ENCODE results near the gene NCKIPSD.
"Not testable (repeated sequence)": the region's sequence is repeated elsewhere in the genome, so short reads cannot be mapped to it uniquely, and the experiment has no call there.

Gene NCKIPSD

DNA sequence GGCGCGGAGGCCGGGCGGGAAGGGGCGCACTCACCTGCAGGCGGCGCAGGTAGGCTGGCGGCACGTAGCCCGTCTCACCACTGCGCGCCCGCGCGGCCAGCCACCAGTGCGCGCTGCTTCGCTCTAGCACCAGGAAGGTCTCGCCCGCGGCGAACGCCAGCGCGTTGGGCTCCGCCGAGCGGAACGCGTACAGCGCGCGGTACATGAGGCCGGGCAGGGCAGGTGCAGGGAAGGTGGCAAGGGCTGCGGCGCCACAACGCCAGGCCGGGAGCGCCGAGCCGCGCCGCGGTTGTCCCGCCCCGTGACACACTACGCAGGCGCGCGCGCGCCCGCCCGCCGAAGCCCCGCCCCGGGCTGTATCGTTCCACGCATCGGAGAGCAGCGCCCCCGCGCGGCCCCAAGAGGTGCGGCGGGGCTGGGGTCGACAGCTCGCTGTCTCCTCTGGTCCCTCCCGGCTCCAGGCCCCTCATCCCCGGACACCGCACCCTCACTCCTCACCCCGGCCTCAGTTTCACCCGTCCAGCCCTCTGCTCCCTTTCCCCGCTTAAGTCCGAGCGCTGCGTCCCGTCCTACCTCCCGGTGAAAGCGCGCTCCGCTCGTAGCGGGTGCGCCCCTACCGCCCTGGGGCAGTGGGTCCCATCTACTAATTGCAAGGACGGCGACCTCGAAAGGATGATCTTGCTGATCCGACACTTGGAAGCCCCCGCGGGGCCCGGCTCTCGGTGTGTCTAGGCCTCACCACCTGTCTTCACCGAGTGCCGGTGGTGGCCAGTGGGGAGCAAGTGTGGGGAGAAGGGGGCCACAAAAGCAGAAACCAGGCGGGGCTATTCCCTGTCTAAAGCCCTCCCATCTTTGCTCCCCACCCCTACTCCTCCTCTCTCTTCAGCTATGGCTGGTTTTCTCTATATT, at the start of gene NCKIPSD:
TSS of gene NCKIPSD (minus strand) at position 313 of the 909 bp plus-strand sequence. CDS start at position 205, 108 bp downstream.
- DNase-seq, result peak; percentile 90

DNA sequence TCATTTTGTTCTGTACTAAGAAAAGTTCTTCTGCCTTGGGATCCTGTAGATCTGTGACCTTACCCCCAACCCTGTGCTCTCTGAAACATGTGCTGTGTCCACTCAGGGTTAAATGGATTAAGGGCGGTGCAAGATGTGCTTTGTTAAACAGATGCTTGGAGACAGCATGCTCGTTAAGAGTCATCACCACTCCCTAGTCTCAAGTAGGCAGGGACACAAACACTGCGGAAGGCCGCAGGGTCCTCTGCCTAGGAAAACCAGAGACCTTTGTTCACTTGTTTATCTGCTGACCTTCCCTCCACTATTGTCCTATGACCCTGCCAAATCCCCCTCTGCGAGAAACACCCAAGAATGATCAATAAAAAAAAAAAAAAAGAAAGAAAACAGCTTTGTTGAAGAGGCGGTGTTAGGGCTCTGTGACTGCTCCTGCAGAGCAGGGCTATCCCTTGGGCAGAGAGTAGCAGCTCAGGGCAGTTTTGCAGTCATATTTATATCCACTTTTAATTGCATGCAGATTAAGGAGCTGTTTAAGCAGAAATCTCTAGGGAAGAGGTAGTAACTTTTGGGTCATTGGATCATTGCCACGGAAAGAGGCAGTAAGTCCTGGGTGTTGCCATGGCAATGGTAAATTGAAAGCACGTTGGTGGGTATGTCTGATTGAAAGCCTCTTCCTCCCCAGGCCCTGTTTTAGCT, 49.5 kb upstream of the NCKIPSD start:
- not testable (repeated sequence) for DNase-seq

DNA sequence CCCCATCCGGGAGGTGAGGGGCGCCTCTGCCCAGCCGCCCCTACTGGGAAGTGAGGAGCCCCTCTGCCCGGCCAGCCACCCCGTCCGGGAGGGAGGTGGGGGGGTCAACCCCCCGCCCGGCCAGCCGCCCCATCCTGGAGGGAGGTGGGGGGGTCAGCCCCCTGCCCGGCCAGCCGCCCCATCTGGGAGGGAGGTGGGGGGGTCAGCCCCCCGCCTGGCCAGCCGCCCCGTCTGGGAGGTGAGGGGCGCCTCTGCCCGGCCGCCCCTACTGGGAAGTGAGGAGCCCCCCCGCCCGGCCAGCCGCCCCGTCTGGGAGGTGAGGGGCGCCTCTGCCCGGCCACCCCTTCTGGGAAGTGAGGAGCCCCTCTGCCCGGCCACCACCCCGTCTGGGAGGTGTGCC, 48.8 kb upstream of the NCKIPSD start:
- not testable (repeated sequence) for DNase-seq

DNA sequence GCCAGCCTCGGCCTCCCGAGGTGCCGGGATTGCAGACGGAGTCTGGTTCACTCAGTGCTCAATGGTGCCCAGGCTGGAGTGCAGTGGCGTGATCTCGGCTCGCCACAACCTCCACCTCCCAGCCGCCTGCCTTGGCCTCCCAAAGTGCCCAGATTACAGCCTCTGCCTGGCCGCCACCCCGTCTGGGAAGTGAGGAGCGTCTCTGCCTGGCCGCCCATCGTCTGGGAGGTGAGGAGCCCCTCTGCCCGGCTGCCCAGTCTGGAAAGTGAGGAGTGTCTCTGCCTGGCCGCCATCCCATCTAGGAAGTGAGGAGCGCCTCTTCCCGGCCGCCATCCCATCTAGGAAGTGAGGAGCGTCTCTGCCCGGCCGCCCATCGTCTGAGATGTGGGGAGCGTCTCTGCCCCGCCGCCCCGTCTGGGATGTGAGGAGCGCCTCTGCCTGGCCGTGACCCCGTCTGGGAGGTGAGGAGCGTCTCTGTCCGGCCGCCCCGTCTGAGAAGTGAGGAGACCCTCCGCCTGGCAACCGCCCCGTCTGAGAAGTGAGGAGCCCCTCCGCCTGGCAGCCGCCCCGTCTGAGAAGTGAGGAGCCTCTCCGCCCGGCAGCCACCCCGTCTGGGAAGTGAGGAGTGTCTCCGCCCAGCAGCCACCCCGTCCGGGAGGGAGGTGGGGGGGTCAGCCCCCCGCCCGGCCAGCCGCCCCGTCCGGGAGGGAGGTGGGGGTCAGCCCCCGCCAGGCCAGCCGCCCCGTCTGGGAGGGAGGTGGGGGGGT, 48.2 kb upstream of the NCKIPSD start:
- not testable (repeated sequence) for DNase-seq

DNA sequence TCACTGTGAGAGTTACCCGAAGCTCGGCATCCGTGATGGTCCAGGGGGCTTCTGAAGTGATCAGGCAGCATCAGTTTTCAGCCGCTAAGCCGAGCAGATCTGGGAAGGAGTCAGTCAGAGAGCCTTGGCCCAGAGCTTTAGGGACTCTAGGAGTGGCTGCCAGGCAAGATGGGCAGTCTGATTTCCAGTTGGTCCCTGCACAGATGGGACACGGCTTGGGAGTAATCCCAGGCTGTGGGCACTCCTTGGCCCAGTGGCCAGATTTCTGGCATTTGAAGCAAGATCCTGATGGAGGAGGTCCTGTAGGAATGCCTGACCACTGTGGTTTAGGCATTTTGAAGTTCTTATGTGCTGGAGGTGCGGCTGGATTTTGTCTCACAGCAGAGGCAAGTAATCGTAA, 41.8 kb upstream of the NCKIPSD start:
- no peak for DNase-seq

DNA sequence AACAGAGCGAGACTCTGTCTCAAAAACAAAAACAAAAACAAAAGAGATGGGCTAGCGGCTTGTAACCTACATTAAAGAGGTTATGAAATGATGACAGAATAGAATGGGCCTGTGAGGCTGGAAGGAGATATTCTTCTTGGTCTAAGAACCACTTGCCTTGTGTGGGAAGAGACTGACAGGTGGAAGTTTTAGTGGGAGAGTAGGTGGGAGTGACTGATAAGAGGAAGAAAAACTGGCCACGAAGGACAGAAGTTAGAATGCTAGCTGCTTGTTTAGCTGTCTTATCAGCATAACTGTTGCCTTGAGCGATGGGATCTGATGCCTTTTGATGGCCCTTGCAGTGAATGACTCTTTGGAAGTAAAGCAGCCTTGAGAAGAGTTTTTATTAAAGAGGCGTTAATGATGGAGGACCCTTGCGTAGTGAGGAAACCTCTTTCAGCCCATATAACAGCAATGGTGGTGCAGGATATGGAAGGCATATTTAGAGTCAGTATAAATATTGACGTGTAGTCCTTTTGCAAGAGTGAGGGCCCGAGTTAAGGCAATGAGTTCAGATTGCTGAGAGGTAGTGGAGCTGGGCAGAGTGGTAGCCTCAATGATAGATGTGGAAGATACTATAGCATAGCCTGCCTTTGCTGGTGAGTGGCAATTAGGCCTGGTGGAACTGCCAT, 39.6 kb upstream of the NCKIPSD start:
- not testable (repeated sequence) for DNase-seq

DNA sequence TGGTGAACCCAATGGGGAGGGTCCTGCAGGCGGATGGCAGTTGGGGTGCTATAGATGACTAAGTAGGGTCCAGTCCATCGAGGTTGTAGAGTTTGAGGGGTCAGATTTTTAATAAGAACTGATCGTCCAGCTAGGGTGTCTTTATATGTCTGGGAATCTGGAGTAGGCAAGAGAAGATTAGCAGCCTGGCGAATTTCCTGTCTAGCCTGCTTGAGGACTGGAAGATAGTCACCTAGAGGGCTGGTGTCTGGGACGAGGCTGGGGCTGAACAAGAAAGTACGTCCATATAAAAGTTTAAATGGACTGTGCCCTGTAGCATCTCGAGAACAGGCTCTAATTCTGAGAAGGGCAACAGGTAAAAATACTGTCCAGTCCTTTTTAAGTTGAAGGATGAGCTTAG, 38.0 kb upstream of the NCKIPSD start:
- DNase-seq, result no peak

DNA sequence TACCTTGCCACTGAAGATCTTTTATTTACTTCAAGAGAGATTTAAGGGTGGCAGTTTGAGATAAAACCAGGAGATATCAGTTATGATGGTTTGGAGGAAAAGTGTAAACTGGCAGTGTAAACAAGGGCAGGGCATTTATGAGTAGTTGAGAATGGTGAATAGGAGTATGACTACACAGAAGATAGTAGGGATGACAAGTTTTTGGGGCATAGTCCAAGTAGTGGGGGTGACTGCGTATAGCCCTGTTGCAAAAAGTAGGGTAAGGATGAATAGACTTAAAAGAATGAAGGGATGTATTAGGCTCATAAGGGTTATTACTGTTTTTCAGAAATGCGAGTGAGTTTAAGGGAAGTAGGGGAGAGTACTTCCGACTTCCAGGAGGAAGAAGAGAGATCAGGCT, 37.6 kb upstream of the NCKIPSD start:
- not testable (repeated sequence) for DNase-seq

DNA sequence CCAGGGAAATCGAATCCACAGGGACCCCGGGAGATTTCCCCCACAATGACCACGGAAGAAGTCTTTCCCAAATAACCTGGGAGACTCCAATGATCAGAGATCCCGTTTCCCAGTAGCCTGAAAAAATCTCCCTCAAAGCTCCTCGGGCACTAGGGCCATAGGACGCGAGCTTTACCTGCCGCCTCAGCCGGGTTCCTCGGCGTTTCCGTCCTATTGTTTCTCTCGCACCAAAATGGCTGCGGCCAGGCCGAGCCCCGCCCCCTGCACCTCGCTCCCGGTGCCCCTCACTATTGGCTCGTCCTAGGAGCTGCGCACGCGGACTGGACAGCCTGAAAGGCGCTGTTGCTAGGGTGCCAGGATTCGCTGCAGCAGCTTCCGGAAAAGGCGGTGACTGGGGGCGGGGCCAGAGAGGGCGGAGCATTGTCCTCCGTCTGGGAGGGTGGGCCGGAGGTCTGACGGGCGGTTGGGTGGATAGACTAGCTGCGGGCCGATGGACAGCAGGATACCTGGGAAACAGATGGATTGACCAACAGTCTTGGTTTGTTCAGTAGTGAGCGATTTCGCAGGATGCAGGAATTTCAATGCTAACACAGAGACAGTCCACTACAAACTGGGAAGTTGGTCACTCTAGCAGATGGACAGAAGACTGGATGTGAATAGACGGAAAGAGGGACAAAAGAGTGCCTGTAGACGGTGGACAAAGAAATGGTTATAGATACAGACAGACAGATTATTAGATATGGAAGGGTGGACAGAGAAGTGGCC, 31.4 kb upstream of the NCKIPSD start, which contains the start of gene IP6K2:
TSS of gene IP6K2 (minus strand) at position 240 of the 765 bp plus-strand sequence. CDS start 21,930 bp downstream, outside the sequence.
- peak; percentile 99 for DNase-seq

DNA sequence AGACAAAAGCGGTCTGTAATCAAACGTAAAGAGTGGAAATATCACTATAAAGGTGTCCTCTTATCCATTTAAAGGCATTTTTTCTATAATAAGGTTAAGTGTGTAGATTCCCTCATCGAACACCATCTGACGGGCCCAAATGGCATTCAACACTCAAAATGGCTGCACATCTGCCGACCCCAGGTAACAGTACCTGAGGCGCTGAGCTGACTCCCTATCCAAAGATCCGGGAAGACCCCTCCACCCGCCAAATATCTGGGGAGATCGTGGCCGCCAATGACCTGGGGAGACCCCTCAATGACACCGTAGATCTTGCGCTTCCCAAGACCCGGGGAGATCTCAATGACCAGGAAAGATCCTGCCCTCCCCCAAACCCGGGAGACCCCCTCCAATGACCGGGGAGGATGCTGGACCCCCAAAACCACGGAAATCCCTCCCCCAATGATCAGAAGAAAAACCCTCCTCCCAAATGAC, 30.8 kb upstream of the NCKIPSD start:
- DNase-seq, result peak; percentile 51

DNA sequence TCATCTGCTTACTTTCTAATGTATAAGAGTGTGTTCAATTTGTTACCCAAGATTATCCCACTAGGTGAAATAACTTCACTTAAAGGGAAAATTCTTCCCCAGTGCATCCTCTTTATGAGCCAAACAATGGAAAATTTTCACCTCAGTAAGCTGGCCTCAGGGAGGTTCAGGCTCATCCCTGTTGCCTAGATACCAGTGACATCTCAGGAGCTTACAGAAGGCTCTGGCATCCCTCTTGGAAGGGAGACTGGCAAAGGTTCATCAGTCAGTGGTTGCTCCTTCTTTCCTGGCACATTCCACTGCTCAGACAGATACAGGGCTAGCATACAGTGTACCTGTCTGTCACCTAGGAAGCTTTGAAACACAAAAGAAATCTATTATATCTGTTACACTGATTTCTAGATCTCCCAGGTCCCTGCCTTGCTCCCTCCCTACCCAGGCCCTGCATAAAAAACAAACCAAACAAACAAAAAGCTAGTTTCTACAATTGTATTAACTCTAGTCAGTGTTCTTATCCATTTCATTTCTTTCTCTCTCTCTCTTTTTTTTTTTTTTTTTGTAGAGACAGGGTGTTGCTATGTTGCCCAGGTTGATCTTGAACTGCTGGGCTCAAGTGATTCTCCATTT, 29.6 kb upstream of the NCKIPSD start:
- no peak for DNase-seq

DNA sequence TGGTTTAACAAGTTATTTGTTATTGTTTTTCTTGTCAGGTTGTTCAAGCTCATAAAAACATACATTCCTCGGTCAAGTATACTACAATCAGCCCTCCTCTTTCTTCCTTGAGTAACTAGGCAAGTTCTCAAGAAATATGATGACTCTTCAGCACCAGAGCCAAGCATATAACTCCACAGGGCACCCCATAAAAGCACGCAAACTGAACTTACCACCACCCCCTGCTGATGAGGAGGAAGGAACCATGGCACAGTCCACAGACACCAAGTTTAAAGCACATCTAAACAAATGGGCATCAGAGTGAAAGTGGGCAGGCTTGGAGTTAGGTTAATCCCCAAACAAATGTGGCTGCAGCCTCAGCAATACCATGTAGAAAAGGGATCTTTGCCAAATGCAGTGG, 26.0 kb upstream of the NCKIPSD start:
- DNase-seq, result no peak

DNA sequence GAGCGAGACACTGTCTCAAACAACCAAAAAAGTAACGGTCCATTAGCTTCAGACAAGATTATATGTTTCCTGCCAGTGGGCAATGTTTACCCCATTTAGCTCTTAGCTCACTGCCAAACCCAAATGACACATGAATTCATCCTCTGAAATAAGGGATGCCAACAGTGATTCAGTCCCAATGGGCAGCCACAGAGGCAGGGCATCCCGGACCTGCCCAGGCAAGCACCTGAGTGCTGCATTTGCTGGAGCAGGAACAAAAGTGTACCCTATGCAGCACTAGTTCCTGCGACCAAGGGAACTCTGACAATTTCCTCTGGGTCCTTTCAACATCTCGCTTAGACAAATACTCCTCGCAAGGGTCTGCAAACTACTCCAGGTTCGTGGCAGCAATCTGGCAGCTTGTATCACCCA, 23.3 kb upstream of the NCKIPSD start:
- DNase-seq, result no peak

DNA sequence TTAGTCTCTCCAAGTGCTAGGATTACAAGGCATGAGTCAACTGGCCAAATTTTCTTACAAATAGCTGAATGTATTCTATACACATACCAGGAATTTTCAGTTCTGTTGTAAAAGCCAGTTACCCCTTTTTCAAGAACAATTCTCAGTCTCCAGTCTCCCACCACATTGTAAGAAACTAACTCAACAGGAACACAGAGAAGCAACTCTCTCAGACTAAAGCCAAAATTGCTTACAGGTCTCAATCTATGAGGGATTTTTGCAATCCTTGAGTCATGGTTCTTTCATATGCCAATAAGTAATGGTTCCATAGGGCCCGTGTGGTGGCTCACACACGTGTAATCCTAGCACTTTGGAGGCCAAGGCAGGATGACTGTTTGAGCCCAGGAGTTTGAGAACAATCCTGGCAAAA, 22.8 kb upstream of the NCKIPSD start:
- DNase-seq, result no peak

DNA sequence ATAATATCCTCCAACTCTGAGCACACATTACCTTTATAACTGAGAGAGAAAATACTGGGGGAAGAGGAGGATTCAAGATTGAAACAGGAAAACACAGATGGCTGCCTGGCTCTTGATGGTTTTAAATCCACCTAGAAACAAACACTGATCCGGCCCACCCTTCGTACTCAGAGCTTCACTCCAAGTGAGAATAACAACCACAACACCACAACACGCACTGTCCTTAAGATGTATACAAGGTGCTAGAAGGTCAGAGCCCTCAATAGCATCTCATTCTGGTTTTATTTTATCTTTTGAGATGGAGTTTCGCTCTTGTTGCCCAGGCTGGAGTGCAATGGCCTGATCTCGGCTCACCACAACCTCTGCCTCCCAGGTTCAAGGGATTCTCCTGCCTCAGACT, 21.4 kb upstream of the NCKIPSD start:
- DNase-seq, result no peak

DNA sequence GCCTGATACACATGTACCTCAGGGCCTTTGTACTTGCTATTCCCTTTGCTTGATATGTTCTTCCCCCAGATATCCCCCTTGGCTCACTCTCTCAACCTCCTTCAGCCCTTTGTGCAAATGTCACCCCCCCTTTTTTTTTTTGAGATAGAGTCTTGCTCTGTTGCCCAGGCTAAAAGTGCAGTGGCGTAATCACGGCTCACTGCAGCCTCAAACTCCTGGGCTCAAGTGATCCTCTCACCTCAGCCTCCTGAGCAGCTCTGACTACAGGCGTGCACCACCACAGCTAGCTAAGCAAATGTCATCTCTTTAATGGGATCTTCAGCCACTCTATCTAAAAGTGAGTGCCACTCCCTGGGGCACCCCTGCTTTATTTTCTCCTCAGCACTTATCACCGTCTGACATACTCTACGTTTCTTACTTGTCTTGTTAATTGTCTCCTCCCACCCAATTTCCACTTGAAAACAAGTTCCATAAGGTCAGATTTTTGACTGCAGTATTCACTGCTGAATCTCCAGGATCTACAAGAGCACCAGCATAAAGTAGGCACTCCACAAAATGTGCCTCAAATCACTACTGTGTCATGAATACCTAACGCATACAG, 16.7 kb upstream of the NCKIPSD start:
- DNase-seq, result no peak

DNA sequence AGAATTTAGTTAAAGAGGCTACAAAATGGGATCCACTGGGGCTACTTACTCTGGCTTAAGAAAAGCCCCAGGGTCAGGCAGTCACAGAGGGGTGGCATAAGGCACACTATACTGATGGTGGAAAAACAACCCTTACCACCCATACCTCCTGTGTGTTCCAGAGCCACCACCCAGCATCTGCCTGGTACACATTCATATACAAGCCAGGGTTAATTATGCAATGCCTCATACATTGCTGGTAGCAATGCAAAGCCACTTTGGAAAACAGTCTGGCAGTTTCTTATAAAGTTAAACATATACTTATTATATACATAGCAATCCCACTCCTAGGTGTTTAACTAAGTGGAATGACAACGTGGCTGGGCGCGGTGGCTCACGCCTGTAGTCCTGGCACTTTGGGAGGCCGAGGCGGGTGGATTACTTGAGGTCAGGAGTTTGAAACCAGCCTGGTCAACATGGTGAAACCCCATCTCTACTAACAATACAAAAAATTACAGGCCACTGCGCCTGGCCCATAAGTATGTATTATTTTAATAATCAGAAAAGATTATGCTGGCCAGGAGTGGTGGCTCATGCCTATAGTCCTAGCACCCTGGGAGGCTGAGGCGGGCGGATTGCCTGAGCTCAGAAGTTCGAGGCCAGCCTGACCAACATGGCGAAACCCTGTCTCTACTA, 15.2 kb upstream of the NCKIPSD start:
- DNase-seq, result no peak

DNA sequence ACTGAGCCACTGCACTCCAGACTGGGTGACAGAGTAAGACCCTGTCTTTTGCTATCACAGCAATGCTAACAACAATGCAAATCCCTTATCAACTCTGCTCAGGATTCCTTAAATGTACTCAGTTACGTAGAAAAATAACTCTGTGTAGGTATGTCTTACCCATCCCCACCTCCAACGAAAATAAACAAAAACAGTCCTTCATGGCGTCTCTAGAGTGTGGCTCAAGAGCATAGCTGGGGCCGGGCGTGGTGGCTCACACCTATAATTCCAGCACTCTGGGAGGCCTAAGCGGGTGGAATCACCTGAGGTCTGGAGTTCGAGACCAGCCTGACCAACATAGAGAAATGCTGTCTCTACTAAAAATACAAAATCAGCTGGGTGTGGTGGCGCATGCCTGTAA, 13.2 kb upstream of the NCKIPSD start:
- no peak for DNase-seq

DNA sequence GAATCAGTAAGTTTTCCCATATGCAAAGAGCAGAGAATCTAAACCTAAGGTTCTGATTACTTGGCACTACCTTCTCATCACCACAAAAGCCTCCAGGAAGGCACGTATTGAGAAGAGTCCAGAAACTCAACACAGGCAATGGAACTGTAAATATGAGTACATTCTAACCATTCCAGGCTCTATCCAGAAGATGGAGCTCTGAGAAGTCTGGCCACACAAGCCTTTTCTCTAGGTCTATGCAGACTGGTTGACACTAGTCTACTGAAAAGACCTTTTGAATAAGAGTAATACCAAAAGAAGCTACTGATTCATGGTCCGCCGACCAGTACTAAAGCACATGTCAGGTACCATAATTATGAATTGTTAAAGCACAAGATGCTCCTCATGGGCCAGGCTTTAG, 12.2 kb upstream of the NCKIPSD start:
- no peak for DNase-seq

DNA sequence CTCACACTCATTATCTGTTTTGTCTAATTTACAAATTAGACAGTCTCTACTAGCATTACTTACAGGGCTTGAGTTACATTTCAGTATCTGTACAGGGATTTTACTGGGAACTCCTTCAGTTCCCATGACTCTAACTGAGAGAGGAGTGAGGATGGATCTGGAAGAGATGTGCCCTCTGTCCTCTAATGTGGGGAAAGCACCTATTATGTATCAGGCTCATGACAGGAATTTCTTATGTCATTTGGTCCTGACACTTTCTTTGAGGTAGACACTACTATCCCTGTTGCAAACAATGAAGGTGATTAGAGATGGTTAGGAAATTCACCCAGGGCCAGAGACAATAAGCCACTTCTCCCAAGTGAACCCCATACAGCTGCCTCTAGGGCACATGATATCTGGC, 10.9 kb upstream of the NCKIPSD start:
- DNase-seq, result no peak
